ENCODE results near the gene MMD. TPM values are rescaled to one million over a fixed set of nuclear protein-coding genes. Genes with fewer than 3 reads are reported as not detected.
"Not testable (repeated sequence)": the region's sequence is repeated elsewhere in the genome, so short reads cannot be mapped to it uniquely, and the experiment has no call there.

The MMD gene
- total RNA-seq, 2 donors from 2014 or later, result 11.1 to 14.3 TPM

GRCh38 chr17:55395803-55396505, 25.7 kb downstream of the MMD start:
- no peaks in the 10 kb centered on the region for H3K4me1 ChIP-seq (ENCODE audit: control insufficient read depth in 1 of 2, low read depth in 2 of 2)
- no peak overlapping the region for H3K27ac ChIP-seq
- H3K9me3 ChIP-seq, result no peaks in the 10 kb centered on the region
- no peaks in the 10 kb centered on the region for H3K36me3 ChIP-seq
- DNase-seq (ENCODE audit: low spot score) (no peak), ATAC-seq (ENCODE audit: insufficient number of reproducible peaks, low FRiP score, low read depth) (no peak)
- TF ChIP-seq CTCF (IDR thresholded peaks at IDR 0.05), result no peak
- H3K27me3 ChIP-seq (replicated peaks; ENCODE audit: insufficient read depth), result no peaks in the 10 kb centered on the region
- H3K4me3 ChIP-seq, result no peak overlapping the region

- no peaks in the 10 kb centered on the region for H3K27me3 ChIP-seq (replicated peaks; ENCODE audit: insufficient read depth)
- ATAC-seq (ENCODE audit: insufficient number of reproducible peaks, low FRiP score, low read depth) (no peak), DNase-seq (ENCODE audit: low spot score) (no peak)
- H3K27ac ChIP-seq, result no peak overlapping the region
- no peaks in the 10 kb centered on the region for H3K4me1 ChIP-seq (ENCODE audit: control insufficient read depth in 1 of 2, low read depth in 2 of 2)
- no peaks in the 10 kb centered on the region for H3K9me3 ChIP-seq
- no peak overlapping the region for H3K4me3 ChIP-seq
- H3K36me3 ChIP-seq, result no peaks in the 10 kb centered on the region
- no peak for TF ChIP-seq CTCF (IDR thresholded peaks at IDR 0.05)
Observed at GRCh38 chr17:55394357-55395021, 27.1 kb downstream of the MMD start.

- H3K36me3 ChIP-seq, result no peaks in the 10 kb centered on the region
- H3K4me1 ChIP-seq (ENCODE audit: control insufficient read depth in 1 of 2, low read depth in 2 of 2), result no peaks in the 10 kb centered on the region
- H3K4me3 ChIP-seq, result no peak overlapping the region
- TF ChIP-seq CTCF (IDR thresholded peaks at IDR 0.05), result no peak
- no peaks in the 10 kb centered on the region for H3K9me3 ChIP-seq
- H3K27me3 ChIP-seq (replicated peaks; ENCODE audit: insufficient read depth), result no peaks in the 10 kb centered on the region
- DNase-seq (ENCODE audit: low spot score), result no peak
- H3K27ac ChIP-seq, result no peak overlapping the region
- ATAC-seq (ENCODE audit: insufficient number of reproducible peaks, low FRiP score, low read depth), result no peak
Observed at GRCh38 chr17:55391764-55392467, 29.7 kb downstream of the MMD start.

GRCh38 chr17:55391244-55391757, 30.3 kb downstream of the MMD start:
- Histone ChIP-seq H3K9me3 (no peaks in the 10 kb centered on the region), H3K27ac (no peak overlapping the region), H3K36me3 (no peaks in the 10 kb centered on the region), H3K27me3 (replicated peaks; ENCODE audit: insufficient read depth) (no peaks in the 10 kb centered on the region), H3K4me3 (no peak overlapping the region), H3K4me1 (ENCODE audit: control insufficient read depth in 1 of 2, low read depth in 2 of 2) (no peaks in the 10 kb centered on the region)
- no peak for TF ChIP-seq CTCF (IDR thresholded peaks at IDR 0.05)
- DNase-seq (ENCODE audit: low spot score) (no peak), ATAC-seq (ENCODE audit: insufficient number of reproducible peaks, low FRiP score, low read depth) (no peak)

GRCh38 chr17:55390364-55390977, 31.2 kb downstream of the MMD start:
- no peak overlapping the region for H3K27ac ChIP-seq
- no peaks in the 10 kb centered on the region for H3K4me1 ChIP-seq (ENCODE audit: control insufficient read depth in 1 of 2, low read depth in 2 of 2)
- H3K9me3 ChIP-seq, result no peaks in the 10 kb centered on the region
- DNase-seq (ENCODE audit: low spot score) (no peak), ATAC-seq (ENCODE audit: insufficient number of reproducible peaks, low FRiP score, low read depth) (no peak)
- H3K36me3 ChIP-seq, result no peaks in the 10 kb centered on the region
- no peak for TF ChIP-seq CTCF (IDR thresholded peaks at IDR 0.05)
- no peaks in the 10 kb centered on the region for H3K27me3 ChIP-seq (replicated peaks; ENCODE audit: insufficient read depth)
- H3K4me3 ChIP-seq, result no peak overlapping the region

GRCh38 chr17:55389715-55390114, 31.9 kb downstream of the MMD start:
- DNase-seq (ENCODE audit: low spot score); H3K4me1 ChIP-seq (ENCODE audit: control insufficient read depth in 1 of 2, low read depth in 2 of 2); H3K9me3 ChIP-seq; ATAC-seq (ENCODE audit: insufficient number of reproducible peaks, low FRiP score, low read depth); H3K27ac ChIP-seq; H3K36me3 ChIP-seq; H3K4me3 ChIP-seq; H3K27me3 ChIP-seq (replicated peaks; ENCODE audit: insufficient read depth): not testable (repeated sequence)

Measured in thoracic aorta (tissue), 2 donors.